SK-N-MC (cell line): ENCODE data around the gene GLYAT.

Source experiments
- EZH2 ChIP-seq: fragments of 200-600 bp; sonication (generic); IDR thresholded peaks from one replicate; pipeline ENCODE4 v1.6.1; 2017; ENCODE audit warnings: antibody characterized with exemption
- FOXP2 ChIP-seq: optimal IDR thresholded peaks from 2 replicates; pipeline ENCODE3; 2011; ENCODE audit warnings: mild to moderate bottlenecking, moderate library complexity; ENCODE audit not compliant: insufficient read depth; ENCODE audit errors: extremely low read length, control extremely low read depth
- POLR2AphosphoS5 ChIP-seq: IDR thresholded peaks from 2 replicates; pipeline ENCODE4 v1.6.1; 2012; ENCODE audit warnings: mild to moderate bottlenecking, low read depth, low read length, borderline replicate concordance

GRCh38 chr11:58685973-58686722 lies 45.6 kb downstream of the GLYAT start:
- TF ChIP-seq EZH2 (no peak), POLR2AphosphoS5 (no peak), FOXP2 (no peak)
